ENCODE results near the gene IGFBP2.

DNA sequence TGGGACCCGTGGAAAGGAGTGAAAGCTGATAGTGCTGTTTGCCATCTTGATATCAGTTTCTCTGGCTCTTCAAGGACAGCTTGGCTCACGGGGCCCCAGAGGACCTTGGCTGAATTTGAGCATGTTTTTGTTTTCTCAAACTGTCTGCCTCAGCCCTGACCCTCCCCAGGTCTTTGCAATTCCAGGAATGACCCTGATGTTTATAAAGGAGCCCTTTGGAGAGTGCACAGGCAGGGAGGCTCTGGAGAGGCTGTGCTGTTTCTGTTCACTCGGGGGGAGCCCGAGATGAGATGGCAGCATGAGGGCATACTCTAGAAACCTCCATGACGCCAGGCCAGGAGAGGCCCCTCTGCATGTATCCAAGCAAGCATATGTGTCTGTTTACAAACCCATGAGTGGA lies 16.4 kb downstream of the IGFBP2 start:
- TF ChIP-seq CTCF (IDR thresholded peaks at IDR 0.05): no peak
- TF ChIP-seq POLR2A (IDR thresholded peaks at IDR 0.05): no peak

Data from esophagus squamous epithelium (tissue), 4 donors.